Epithelial cell of proximal tubule (primary cell): ENCODE measurements around the gene USO1. TPM values are rescaled to one million over a fixed set of nuclear protein-coding genes. Genes with fewer than 3 reads are reported as not detected.

Source experiments
- DNase-seq: peaks from one replicate; pipeline ENCODE4 v3.0.0-alpha.2; 2011; ENCODE audit warnings: low read depth
- H3K4me3 ChIP-seq: 2 replicates; pipeline ENCODE4 v1.5.1; 2011; ENCODE audit warnings: low read depth, mild to moderate bottlenecking, low read length
- total RNA-seq: library from RNA; depleted of rRNA; stranded (reverse); fragments of >200 nt; gene quantifications from 2 replicates; pipeline ENCODE4 v1.2.3, GENCODE V29; 2015
- TF ChIP-seq, protein P1 (sequence below): conservative IDR thresholded peaks from 2 replicates; pipeline ENCODE4 v1.5.1; 2012; ENCODE audit warnings: low read depth, mild to moderate bottlenecking, low read length

The USO1 gene
- total RNA-seq, 1 donor from 2014 or later = 57.8 TPM

DNA sequence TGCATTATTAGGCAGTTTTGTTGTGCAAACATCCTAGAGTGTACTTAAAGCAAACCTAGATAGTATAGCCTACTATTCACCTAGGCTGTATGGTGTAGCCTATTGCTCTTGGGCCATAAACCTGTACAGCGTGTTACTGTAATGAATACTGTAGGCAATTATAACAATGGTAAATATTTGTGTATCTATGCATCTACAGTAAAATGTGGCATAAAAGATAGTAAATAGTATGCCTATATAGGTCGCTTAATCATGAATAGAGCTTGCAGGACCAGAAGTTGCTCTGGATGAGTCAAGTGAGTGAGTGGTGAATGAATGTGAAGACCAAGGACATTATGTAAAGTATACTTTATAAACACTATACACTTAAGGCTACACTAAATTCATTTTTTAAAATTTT, 16.6 kb downstream of the USO1 start:
- TF ChIP-seq, protein P1, sequence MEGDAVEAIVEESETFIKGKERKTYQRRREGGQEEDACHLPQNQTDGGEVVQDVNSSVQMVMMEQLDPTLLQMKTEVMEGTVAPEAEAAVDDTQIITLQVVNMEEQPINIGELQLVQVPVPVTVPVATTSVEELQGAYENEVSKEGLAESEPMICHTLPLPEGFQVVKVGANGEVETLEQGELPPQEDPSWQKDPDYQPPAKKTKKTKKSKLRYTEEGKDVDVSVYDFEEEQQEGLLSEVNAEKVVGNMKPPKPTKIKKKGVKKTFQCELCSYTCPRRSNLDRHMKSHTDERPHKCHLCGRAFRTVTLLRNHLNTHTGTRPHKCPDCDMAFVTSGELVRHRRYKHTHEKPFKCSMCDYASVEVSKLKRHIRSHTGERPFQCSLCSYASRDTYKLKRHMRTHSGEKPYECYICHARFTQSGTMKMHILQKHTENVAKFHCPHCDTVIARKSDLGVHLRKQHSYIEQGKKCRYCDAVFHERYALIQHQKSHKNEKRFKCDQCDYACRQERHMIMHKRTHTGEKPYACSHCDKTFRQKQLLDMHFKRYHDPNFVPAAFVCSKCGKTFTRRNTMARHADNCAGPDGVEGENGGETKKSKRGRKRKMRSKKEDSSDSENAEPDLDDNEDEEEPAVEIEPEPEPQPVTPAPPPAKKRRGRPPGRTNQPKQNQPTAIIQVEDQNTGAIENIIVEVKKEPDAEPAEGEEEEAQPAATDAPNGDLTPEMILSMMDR = no peak
- no peak overlapping the region for H3K4me3 ChIP-seq
- no peak for DNase-seq

DNA sequence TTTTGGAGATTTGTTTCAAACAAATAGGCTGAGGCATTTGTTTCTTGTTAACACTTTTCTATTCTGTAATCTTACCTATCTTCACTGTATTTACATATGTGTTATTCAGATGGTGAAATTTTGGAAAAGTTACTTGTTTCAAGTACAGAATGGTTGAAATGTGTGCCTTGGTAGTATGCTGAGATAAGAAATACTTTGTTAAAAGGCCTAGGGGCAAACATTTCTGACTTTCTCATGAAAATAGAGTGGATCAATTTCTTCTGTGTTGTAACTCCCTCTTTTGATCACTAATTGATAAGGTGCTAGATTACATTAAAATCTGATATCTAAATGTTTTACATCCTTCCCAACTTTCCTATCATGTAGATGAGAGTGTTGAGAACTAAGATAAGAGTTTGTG, 18.1 kb downstream of the USO1 start:
- TF ChIP-seq, protein P1 = no peak
- DNase-seq = no peak
- H3K4me3 ChIP-seq = no peak overlapping the region

DNA sequence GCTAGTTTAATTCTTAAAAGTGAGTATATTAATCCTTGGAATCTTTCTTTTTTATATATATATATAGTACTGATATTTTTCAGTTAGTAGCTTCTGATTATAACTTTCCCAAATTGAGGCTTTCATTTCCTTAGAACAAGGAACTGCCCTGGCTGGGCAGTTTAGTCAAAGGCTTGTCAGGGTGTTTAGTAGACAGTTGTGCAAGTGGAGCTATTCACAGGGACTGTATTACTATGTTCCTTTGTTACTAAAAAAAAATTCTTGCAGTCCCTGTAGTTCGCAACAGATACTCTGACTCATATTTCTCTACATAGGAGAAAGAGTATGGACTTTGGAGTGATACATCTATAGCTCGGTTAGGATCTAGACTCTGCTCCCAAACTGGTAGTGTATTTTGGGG, 20.8 kb downstream of the USO1 start:
- no peak overlapping the region for H3K4me3 ChIP-seq
- TF ChIP-seq, protein P1 = no peak
- DNase-seq = no peak

DNA sequence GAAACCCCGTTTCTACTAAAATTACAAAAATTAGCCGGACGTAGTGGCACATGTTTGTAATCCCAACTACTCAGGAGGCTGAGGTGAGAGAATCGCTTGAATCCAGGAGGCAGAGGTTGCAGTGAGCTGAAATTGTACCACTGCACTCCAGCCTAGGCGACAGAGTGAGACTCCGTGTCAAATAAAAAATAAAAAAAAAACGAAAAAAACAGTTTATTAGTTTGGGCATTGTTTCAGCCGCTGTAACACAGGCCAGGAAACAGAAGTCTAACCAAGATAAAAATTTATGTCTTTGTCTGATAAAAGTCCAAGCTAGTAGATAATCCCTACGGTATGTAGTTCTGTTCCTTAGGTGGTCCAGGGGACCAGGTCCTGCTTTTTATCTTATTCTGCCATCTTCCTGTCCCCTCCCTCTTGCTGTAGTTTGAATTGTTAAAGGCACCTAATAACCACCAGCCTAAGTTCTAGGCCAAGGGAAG, 21.4 kb downstream of the USO1 start:
- no peak overlapping the region for H3K4me3 ChIP-seq
- TF ChIP-seq, protein P1 = no peak
- DNase-seq = no peak

DNA sequence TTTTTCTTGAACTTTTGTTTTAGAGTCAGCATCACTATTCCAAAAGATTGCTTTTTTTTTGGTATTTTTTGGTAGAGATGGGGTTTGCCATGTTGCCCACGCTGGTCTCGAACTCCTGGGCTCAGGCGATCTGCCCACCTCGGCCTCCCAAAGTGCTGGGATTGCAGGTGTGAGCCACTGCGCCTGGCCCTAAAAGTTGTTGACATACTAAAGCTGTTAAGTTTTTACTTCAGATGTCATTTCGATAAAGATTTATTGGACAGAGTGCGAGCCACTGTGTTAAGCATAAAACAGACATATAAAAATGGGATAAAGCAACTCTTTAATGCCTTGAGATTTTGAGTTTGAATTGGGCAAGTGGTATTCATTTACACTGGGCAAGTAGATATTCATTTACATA, 28.3 kb downstream of the USO1 start:
- TF ChIP-seq, protein P1 = no peak
- DNase-seq = no peak
- no peak overlapping the region for H3K4me3 ChIP-seq

DNA sequence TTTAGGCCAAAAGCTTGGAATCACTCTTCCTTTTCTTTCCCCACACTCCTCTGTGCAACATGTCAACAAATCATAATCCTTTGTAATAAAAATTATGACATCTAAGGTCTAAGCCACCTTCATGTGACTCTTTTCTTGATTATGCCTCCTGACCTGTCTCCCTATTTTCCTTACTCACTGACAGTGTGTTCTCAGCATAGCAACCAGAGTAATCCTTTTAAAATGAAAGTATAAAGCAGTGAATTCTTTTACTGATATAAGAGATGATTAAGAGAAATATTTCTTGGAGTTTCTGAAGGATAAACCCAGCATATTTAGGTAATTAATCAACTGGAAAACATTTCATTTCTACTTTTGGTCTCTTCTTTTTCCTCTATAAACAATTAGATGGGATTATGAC, 44.7 kb downstream of the USO1 start:
- no peak for DNase-seq
- TF ChIP-seq, protein P1 = no peak
- H3K4me3 ChIP-seq = no peak overlapping the region

DNA sequence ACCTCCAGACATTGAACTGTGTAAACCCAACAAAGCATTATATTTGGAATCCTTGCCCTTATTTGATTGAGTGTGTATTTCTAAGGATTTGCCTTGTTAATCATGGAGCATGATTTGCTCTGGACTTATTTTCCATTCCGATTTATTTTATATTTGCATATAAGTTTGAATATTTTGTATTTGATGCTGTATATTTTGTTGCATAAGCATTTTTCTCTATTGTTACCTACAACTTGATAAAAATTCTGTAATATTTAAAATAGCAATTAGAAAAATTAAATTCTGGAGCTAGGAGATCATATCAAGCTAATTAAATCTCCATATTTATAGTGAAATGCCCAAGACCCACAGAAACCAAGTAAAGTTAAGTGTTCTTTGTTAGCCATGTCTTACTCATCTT, 47.2 kb downstream of the USO1 start:
- H3K4me3 ChIP-seq = no peak overlapping the region
- no peak for DNase-seq
- TF ChIP-seq, protein P1 = no peak
